ENCODE data around the gene CAMK1D. TPM values are rescaled to one million over a fixed set of nuclear protein-coding genes. Genes with fewer than 3 reads are reported as not detected.
A peak's percentile ranks its signal among the peaks of the same experiment; 100 is the strongest.

Gene CAMK1D
- total and polyA plus RNA-seq, 8 donors, result 4.4 to 10.8 (median 4.8) TPM

DNA sequence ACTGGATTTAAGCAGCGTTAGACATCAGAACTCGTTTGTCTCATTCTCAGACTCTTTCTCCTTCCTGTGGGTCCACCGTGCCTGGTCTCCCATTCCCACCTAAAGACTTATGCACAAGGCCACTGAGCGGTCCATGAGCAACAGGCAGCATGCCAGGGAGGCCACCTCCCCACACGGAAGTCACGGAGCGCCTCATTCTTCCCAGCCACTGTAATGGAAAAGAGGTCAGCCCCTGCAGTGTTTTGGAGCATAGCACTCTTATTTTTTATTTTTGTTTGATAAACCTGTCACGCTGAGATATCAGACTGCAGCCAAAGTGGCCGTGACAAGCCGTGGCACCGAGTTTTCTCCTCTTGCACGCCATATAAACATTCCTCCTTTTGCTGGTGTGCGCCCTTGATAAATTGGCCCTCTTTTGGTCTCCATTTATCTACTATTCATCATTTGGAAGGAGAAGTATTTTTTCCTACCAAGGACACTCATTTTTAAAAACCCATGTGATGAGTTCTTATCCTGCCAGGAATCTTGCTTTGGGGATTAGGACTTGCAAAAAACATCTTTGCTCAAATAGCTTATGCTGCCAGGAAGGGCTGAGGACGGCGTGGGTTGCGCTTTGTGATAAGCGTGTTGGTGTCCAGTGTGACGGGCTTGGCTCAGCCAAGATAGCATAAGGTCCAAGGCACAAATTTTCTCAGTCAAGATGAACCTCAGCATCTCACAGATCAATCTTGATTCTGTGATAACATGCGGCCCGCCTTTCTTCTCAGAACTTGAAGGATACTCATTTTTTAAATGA lies 446.2 kb downstream of the CAMK1D start:
- DNase-seq (no peak), ATAC-seq (no peak)
- Histone ChIP-seq H3K4me3 (no peak overlapping the region), H3K27ac (no peak overlapping the region), H3K27me3 (no peaks in the 10 kb centered on the region), H3K4me1 (no peaks in the 10 kb centered on the region), H3K36me3 (no peaks in the 10 kb centered on the region), H3K9me3 (peaks cover 0 to 10% of the 10 kb centered on the region in 2 donors)
- intact Hi-C loops (cut with DNase I), result no loop called here
- TF ChIP-seq, protein P1, sequence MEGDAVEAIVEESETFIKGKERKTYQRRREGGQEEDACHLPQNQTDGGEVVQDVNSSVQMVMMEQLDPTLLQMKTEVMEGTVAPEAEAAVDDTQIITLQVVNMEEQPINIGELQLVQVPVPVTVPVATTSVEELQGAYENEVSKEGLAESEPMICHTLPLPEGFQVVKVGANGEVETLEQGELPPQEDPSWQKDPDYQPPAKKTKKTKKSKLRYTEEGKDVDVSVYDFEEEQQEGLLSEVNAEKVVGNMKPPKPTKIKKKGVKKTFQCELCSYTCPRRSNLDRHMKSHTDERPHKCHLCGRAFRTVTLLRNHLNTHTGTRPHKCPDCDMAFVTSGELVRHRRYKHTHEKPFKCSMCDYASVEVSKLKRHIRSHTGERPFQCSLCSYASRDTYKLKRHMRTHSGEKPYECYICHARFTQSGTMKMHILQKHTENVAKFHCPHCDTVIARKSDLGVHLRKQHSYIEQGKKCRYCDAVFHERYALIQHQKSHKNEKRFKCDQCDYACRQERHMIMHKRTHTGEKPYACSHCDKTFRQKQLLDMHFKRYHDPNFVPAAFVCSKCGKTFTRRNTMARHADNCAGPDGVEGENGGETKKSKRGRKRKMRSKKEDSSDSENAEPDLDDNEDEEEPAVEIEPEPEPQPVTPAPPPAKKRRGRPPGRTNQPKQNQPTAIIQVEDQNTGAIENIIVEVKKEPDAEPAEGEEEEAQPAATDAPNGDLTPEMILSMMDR (IDR thresholded peaks at IDR 0.05), result no peak

GRCh38 chr10:12796401-12797160 lies 447.2 kb downstream of the CAMK1D start:
- Histone ChIP-seq H3K4me1 (no peaks in the 10 kb centered on the region), H3K27me3 (no peaks in the 10 kb centered on the region), H3K36me3 (no peaks in the 10 kb centered on the region), H3K27ac (no peak overlapping the region), H3K9me3 (peaks cover 0 to 6% of the 10 kb centered on the region in 2 donors), H3K4me3 (no peak overlapping the region)
- intact Hi-C loops (cut with DNase I), result no loop called here
- TF ChIP-seq, protein P1 (IDR thresholded peaks at IDR 0.05), result no peak
- peak in 2 of 4 donors; percentile 46 to 47 for DNase-seq
- no peak for ATAC-seq

DNA sequence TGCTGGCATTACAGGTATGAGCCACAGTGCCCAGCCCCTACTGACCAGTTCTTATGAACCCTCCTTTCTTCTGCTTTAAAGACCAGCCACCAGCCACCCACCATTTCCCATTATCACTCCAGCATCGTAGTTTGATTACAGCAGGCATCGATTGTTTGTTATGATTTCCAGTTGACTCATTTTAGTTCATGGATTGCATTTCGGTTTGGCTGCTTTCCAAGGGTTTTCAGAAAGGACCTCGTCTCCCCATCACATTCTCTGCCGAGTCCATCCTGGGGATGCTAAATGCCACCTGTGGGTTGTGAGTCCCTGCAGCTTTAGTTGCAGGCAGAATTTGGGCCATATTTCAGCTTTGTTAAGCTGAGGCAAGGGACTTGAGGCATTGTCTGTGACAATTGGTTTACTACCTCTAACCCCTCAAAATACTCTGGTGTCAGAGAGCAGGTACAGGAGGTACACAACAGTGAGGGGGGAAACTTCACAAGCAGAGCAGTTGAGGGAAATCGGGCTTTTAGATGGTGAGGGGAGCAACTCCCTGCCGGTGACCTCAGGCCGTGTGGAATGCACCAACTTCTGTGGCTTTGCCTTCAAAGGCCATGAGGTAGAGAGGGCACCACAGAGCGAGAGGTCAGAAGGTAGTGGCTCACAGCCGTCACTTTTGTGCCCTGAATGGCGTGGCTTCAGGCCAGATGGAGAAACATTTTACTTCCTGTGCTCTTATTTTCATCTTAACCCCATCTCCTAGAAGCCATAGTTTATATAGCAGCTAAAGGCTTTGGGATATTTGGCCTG lies 448.3 kb downstream of the CAMK1D start:
- Histone ChIP-seq H3K4me1 (no peaks in the 10 kb centered on the region), H3K9me3 (peaks cover 0 to 3% of the 10 kb centered on the region in 2 donors), H3K36me3 (no peaks in the 10 kb centered on the region), H3K4me3 (no peak overlapping the region), H3K27ac (no peak overlapping the region), H3K27me3 (no peaks in the 10 kb centered on the region)
- intact Hi-C loops (cut with DNase I), result no loop called here
- TF ChIP-seq, protein P1 (IDR thresholded peaks at IDR 0.05), result no peak
- ATAC-seq (no peak), DNase-seq (no peak)

- intact Hi-C loops (cut with DNase I), result no loop called here
- Histone ChIP-seq H3K27me3 (no peaks in the 10 kb centered on the region), H3K27ac (no peak overlapping the region), H3K4me3 (no peak overlapping the region), H3K9me3 (no peaks in the 10 kb centered on the region), H3K36me3 (no peaks in the 10 kb centered on the region), H3K4me1 (no peaks in the 10 kb centered on the region)
- DNase-seq (no peak), ATAC-seq (no peak)
- TF ChIP-seq, protein P1 (IDR thresholded peaks at IDR 0.05), result no peak
These were observed 449.8 kb downstream of the CAMK1D start for GRCh38 chr10:12799144-12799543.

All from left lung (tissue), 10 donors.